Glutamatergic neuron (in vitro differentiated cells): ENCODE data around the gene RHOD. TPM values are rescaled to one million over a fixed set of nuclear protein-coding genes. Genes with fewer than 3 reads are reported as not detected.

Experiments used
- DNase-seq: peaks from one replicate; pipeline ENCODE4 v3.0.0; 2022
- H3K27ac Mint-ChIP-seq: one replicate; pipeline ENCODE4 v1.8.0; 2020; ENCODE audit warnings: mild to moderate bottlenecking, mixed read lengths, inconsistent platforms; ENCODE audit not compliant: unreplicated experiment
- H3K27me3 Mint-ChIP-seq: one replicate; pipeline ENCODE4 v1.8.0; 2020; ENCODE audit warnings: mild to moderate bottlenecking, moderate library complexity, mixed read lengths, inconsistent platforms; ENCODE audit not compliant: unreplicated experiment
- H3K36me3 Mint-ChIP-seq: one replicate; pipeline ENCODE4 v1.8.0; 2020; ENCODE audit warnings: mild to moderate bottlenecking, mixed read lengths, inconsistent platforms; ENCODE audit not compliant: unreplicated experiment
- H3K4me1 Mint-ChIP-seq: one replicate; pipeline ENCODE4 v1.8.0; 2020; ENCODE audit warnings: mild to moderate bottlenecking, low read depth, mixed read lengths, inconsistent platforms; ENCODE audit not compliant: unreplicated experiment
- H3K4me3 Mint-ChIP-seq: one replicate; pipeline ENCODE4 v1.8.0; 2020; ENCODE audit warnings: mild to moderate bottlenecking, mixed read lengths, inconsistent platforms; ENCODE audit not compliant: unreplicated experiment
- H3K9me3 Mint-ChIP-seq: one replicate; pipeline ENCODE4 v1.8.0; 2020; ENCODE audit warnings: mild to moderate bottlenecking, moderate library complexity, mixed read lengths, inconsistent platforms; ENCODE audit not compliant: unreplicated experiment
- CTCF ChIP-seq: fragments of 200-600 bp; sonication (generic); IDR thresholded peaks from one replicate; pipeline ENCODE4 v1.5.0; 2021; ENCODE audit not compliant: partially characterized antibody, unreplicated experiment
- total RNA-seq: library from RNA; stranded (reverse); fragmentation: NEBNext Ultra II Directional; extraction: Animal tissue kit (Norgen Biotek cat#: 25700); gene quantifications from one replicate; pipeline ENCODE4 v1.2.1, GENCODE V29; 2021; ENCODE audit not compliant: unreplicated experiment

The RHOD gene
- total RNA-seq, 1 donor from 2014 or later, result not detected

- Mint-ChIP-seq H3K9me3 (no peaks in the 10 kb centered on the region), H3K27me3 (no peaks in the 10 kb centered on the region), H3K36me3 (no peaks in the 10 kb centered on the region), H3K27ac (no peak overlapping the region), H3K4me3 (no peak overlapping the region), H3K4me1 (peaks cover 1% of the 10 kb centered on the region)
- TF ChIP-seq CTCF, result no peak
- no peak for DNase-seq
Measured at GRCh38 chr11:67111261-67111660, 54.6 kb downstream of the RHOD start.

GRCh38 chr11:67113231-67113721 lies 56.6 kb downstream of the RHOD start:
- no peak for TF ChIP-seq CTCF
- H3K27ac Mint-ChIP-seq, result no peak overlapping the region
- no peaks in the 10 kb centered on the region for H3K36me3 Mint-ChIP-seq
- H3K4me1 Mint-ChIP-seq, result peaks cover 1% of the 10 kb centered on the region
- H3K27me3 Mint-ChIP-seq, result peaks cover 2% of the 10 kb centered on the region
- peaks cover 3% of the 10 kb centered on the region for H3K9me3 Mint-ChIP-seq
- no peak for DNase-seq
- no peak overlapping the region for H3K4me3 Mint-ChIP-seq

- Mint-ChIP-seq H3K4me1 (peaks cover 1% of the 10 kb centered on the region), H3K27me3 (peaks cover 2% of the 10 kb centered on the region), H3K36me3 (no peaks in the 10 kb centered on the region), H3K4me3 (no peak overlapping the region), H3K27ac (no peak overlapping the region), H3K9me3 (peaks cover 3% of the 10 kb centered on the region)
- TF ChIP-seq CTCF, result no peak
- DNase-seq, result no peak
Measured at GRCh38 chr11:67114275-67114896, 57.7 kb downstream of the RHOD start.

GRCh38 chr11:67116758-67117105 lies 60.1 kb downstream of the RHOD start:
- Mint-ChIP-seq H3K27ac (no peak overlapping the region), H3K36me3 (no peaks in the 10 kb centered on the region), H3K4me3 (peak overlapping the region; percentile 21), H3K9me3 (peaks cover 7% of the 10 kb centered on the region), H3K4me1 (peaks cover 5% of the 10 kb centered on the region), H3K27me3 (peaks cover 7% of the 10 kb centered on the region)
- TF ChIP-seq CTCF, result no peak
- no peak for DNase-seq

GRCh38 chr11:67117176-67117575 lies 60.5 kb downstream of the RHOD start:
- H3K9me3 Mint-ChIP-seq, result peaks cover 7% of the 10 kb centered on the region
- no peak overlapping the region for H3K27ac Mint-ChIP-seq
- H3K36me3 Mint-ChIP-seq, result no peaks in the 10 kb centered on the region
- H3K27me3 Mint-ChIP-seq, result peaks cover 7% of the 10 kb centered on the region
- H3K4me3 Mint-ChIP-seq, result peak overlapping the region; percentile 75
- TF ChIP-seq CTCF, result no peak
- DNase-seq, result no peak
- H3K4me1 Mint-ChIP-seq, result peaks cover 5% of the 10 kb centered on the region
